OCI-LY1 (cell line): Measurements from ENCODE around the gene YKT6.
"Not testable (repeated sequence)": the region's sequence is repeated elsewhere in the genome, so short reads cannot be mapped to it uniquely, and the experiment has no call there.

Source experiments
- CTCF ChIP-seq: fragments of 200-600 bp; sonication (generic), shearing (Covaris generic); IDR thresholded peaks from 2 replicates; pipeline ENCODE4 v1.5.1; 2017; ENCODE audit warnings: mild to moderate bottlenecking, antibody characterized with exemption, low read length, moderate library complexity, mixed read lengths
- EZH2 ChIP-seq: fragments of 200-600 bp; sonication (generic), shearing (Covaris generic); IDR thresholded peaks from 2 replicates; pipeline ENCODE4 v1.8.0; 2017; ENCODE audit warnings: borderline replicate concordance, mixed run types, mild to moderate bottlenecking, antibody characterized with exemption, low read length, moderate library complexity, mixed read lengths

- TF ChIP-seq CTCF, EZH2: not testable (repeated sequence)
These were observed 28.9 kb upstream of the YKT6 start for GRCh38 chr7:44171901-44172300.
